ENCODE results near the gene PTPRG. TPM values are rescaled to one million over a fixed set of nuclear protein-coding genes. Genes with fewer than 3 reads are reported as not detected.

Gene PTPRG
- total RNA-seq, 4 donors from 2014 or later, result 21.1 to 54.2 (median 30.6) TPM

DNA sequence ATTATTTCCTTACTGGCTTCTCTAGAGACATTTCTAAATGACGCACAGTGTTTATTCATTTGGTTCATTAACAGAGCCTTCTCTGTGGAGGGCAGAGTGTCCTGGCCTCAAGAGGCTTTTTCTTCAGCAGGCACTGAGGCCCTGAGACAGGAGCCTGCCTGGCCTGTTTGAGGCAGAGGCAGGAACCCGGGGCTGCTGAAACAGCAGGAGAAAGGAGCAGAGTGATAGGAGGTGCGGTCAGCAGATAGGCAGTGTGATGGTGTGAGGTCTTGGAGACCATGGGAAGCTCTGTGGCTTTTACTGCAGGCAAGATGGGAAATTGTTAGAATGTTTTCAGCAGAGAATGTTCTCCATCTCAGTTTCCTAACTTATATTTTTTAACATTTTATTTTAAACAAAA, 453.7 kb downstream of the PTPRG start:
- H3K9me3 ChIP-seq, result no peaks in the 10 kb centered on the region
- ATAC-seq, result no peak
- no peaks in the 10 kb centered on the region for H3K4me1 ChIP-seq
- in situ Hi-C loops (cut with MboI; ENCODE audit: low sequenced_read_pairs in 4 of 4), result no loop called here
- DNase-seq, result no peak
- no peak overlapping the region for H3K4me3 ChIP-seq
- no peaks in the 10 kb centered on the region for H3K27me3 ChIP-seq
- H3K36me3 ChIP-seq, result peaks cover 0 to 9% of the 10 kb centered on the region in 2 donors
- TF ChIP-seq, protein P1, sequence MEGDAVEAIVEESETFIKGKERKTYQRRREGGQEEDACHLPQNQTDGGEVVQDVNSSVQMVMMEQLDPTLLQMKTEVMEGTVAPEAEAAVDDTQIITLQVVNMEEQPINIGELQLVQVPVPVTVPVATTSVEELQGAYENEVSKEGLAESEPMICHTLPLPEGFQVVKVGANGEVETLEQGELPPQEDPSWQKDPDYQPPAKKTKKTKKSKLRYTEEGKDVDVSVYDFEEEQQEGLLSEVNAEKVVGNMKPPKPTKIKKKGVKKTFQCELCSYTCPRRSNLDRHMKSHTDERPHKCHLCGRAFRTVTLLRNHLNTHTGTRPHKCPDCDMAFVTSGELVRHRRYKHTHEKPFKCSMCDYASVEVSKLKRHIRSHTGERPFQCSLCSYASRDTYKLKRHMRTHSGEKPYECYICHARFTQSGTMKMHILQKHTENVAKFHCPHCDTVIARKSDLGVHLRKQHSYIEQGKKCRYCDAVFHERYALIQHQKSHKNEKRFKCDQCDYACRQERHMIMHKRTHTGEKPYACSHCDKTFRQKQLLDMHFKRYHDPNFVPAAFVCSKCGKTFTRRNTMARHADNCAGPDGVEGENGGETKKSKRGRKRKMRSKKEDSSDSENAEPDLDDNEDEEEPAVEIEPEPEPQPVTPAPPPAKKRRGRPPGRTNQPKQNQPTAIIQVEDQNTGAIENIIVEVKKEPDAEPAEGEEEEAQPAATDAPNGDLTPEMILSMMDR (IDR thresholded peaks at IDR 0.05 in 4 of 5, conservative IDR thresholded peaks at IDR 0.05 in 1 of 5), result no peak
- TF ChIP-seq POLR2A (IDR thresholded peaks at IDR 0.05), result no peak
- no peak overlapping the region for H3K27ac ChIP-seq
- intact Hi-C loops (cut with DNase I; ENCODE audit: low total_unique reads), result no loop called here

DNA sequence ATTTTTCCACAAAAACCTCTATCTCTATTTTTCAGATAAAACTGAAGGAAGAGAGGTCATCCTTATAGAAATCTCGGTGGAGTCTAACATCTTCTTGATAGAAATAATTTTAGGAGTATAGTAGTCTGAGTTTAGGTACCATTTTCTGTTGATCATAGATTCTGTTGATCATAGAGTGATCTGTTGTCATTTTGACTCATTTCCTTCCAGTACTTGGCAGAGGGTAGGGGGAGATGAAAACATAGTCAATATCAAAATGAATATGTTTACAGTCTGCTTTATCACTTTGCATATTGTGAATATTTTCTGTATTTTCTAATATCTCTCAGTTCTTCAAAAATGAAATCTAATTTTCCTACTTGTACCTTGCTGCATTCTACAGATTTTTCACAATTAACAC, 458.5 kb downstream of the PTPRG start:
- Histone ChIP-seq H3K36me3 (peaks cover 0 to 7% of the 10 kb centered on the region in 2 donors), H3K4me3 (no peak overlapping the region), H3K27ac (no peak overlapping the region), H3K9me3 (no peaks in the 10 kb centered on the region), H3K27me3 (no peaks in the 10 kb centered on the region), H3K4me1 (no peaks in the 10 kb centered on the region)
- intact Hi-C loops (cut with DNase I; ENCODE audit: low total_unique reads), result no loop called here
- TF ChIP-seq, protein P1 (IDR thresholded peaks at IDR 0.05 in 4 of 5, conservative IDR thresholded peaks at IDR 0.05 in 1 of 5), result no peak
- no peak for TF ChIP-seq POLR2A (IDR thresholded peaks at IDR 0.05)
- no peak for ATAC-seq
- in situ Hi-C loops (cut with MboI; ENCODE audit: low sequenced_read_pairs in 4 of 4), result no loop called here
- DNase-seq, result no peak

DNA sequence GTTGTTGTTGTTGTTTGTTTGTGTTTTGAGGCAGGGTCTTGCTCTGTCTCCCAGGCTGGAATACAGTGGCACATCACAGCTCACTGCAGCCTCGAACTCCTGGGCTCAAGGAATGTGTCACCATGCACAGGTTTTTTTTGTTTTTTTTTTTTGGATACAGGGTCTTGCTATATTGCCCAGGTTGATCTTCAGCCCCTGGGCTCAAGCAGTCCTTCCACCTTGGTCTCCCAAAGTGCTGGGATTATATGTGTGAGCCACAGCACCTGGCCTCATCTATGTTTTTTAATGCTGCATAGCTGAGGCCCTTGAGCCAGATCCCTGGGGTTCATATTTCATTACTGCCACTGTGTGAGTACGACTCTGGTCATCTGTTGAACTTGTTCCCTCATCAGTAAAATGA, 459.3 kb downstream of the PTPRG start:
- no peak overlapping the region for H3K27ac ChIP-seq
- DNase-seq (no peak), ATAC-seq (no peak)
- H3K4me1 ChIP-seq, result no peaks in the 10 kb centered on the region
- no peaks in the 10 kb centered on the region for H3K27me3 ChIP-seq
- TF ChIP-seq, protein P1 (IDR thresholded peaks at IDR 0.05 in 4 of 5, conservative IDR thresholded peaks at IDR 0.05 in 1 of 5), result no peak
- TF ChIP-seq POLR2A (IDR thresholded peaks at IDR 0.05), result no peak
- intact Hi-C loops (cut with DNase I; ENCODE audit: low total_unique reads) (no loop called here), in situ Hi-C loops (cut with MboI; ENCODE audit: low sequenced_read_pairs in 4 of 4) (no loop called here)
- no peaks in the 10 kb centered on the region for H3K9me3 ChIP-seq
- H3K4me3 ChIP-seq, result no peak overlapping the region
- peaks cover 0 to 7% of the 10 kb centered on the region in 2 donors for H3K36me3 ChIP-seq

DNA sequence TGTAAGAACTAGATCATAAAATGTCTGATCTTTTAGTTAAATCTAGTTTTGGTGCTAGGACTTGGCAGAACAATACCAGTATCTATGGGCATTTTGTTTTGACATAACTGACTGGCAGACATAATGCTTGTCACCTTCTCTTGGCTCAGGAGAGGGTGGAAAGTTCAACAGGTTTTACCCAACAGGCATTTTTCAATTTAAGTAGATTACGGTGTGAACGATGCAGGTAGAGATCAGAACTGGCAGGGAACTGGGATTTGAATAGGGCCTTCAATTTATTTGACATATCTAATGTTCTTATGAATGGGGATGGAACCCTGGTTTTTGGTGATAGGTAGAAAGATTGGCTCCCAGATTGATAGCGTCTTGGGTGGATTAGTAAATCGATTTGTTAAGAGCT, 460.9 kb downstream of the PTPRG start:
- intact Hi-C loops (cut with DNase I; ENCODE audit: low total_unique reads), result no loop called here
- TF ChIP-seq, protein P1 (IDR thresholded peaks at IDR 0.05 in 4 of 5, conservative IDR thresholded peaks at IDR 0.05 in 1 of 5), result no peak
- no peak for TF ChIP-seq POLR2A (IDR thresholded peaks at IDR 0.05)
- H3K27ac ChIP-seq, result no peak overlapping the region
- no peaks in the 10 kb centered on the region for H3K4me1 ChIP-seq
- ATAC-seq, result no peak
- H3K36me3 ChIP-seq, result peaks cover 0 to 7% of the 10 kb centered on the region in 2 donors
- no peaks in the 10 kb centered on the region for H3K9me3 ChIP-seq
- H3K4me3 ChIP-seq, result no peak overlapping the region
- no peaks in the 10 kb centered on the region for H3K27me3 ChIP-seq
- no peak for DNase-seq
- in situ Hi-C loops (cut with MboI; ENCODE audit: low sequenced_read_pairs in 4 of 4), result no loop called here

DNA sequence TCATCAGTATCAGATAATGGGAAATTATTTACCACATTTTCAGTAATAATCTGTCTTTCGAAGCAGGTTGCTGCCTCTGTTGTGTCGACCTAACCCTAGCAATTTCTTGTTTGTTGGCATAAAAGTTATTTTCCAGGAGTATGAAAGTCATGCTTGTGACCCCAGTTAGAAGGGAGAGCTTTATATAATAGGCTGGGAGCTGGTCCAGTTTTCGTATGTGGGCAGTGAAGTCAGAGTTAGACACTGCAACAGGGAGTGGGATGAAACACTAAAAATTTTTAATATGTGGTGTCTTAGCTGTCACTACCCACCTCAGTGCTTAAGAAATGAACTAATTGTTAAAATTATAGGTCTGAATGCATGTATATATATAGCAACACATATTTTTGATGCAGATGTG, 463.5 kb downstream of the PTPRG start:
- Histone ChIP-seq H3K27me3 (no peaks in the 10 kb centered on the region), H3K4me3 (no peak overlapping the region), H3K27ac (no peak overlapping the region), H3K36me3 (no peaks in the 10 kb centered on the region), H3K9me3 (no peaks in the 10 kb centered on the region), H3K4me1 (peaks cover 6 to 9% of the 10 kb centered on the region in 2 donors)
- intact Hi-C loops (cut with DNase I; ENCODE audit: low total_unique reads), result no loop called here
- ATAC-seq, result no peak
- no peak for TF ChIP-seq POLR2A (IDR thresholded peaks at IDR 0.05)
- TF ChIP-seq, protein P1 (IDR thresholded peaks at IDR 0.05 in 4 of 5, conservative IDR thresholded peaks at IDR 0.05 in 1 of 5), result no peak
- in situ Hi-C loops (cut with MboI; ENCODE audit: low sequenced_read_pairs in 4 of 4), result no loop called here
- DNase-seq, result no peak
